BJ (cell line): ENCODE results near the gene BID. TPM values are rescaled to one million over a fixed set of nuclear protein-coding genes. Genes with fewer than 3 reads are reported as not detected.
A peak's percentile ranks its signal among the peaks of the same experiment; 100 is the strongest.

Source experiments
- CTCF ChIA-PET: fragments of 350-600 bp; formaldehyde crosslinking; extraction: SDS; loops from one replicate; lab custom pipeline; 2021; ENCODE audit warnings: antibody characterized with exemption, inconsistent platforms; lab: Yijun Ruan, JAX
- POLR2A ChIA-PET: fragments of 300-600 bp; sonication (Branson Sonifier 250); formaldehyde crosslinking; extraction: SDS; loops from one replicate; lab custom pipeline; 2021; ENCODE audit warnings: antibody characterized with exemption; lab: Charles Lee
- DNase-seq: peaks from one replicate; pipeline ENCODE4 v3.0.0-alpha.2; 2011; ENCODE audit warnings: low read depth
- H3K27me3 ChIP-seq: 2 replicates; pipeline ENCODE4 v1.6.0; 2011; ENCODE audit warnings: low read length; ENCODE audit not compliant: control insufficient read depth, insufficient read depth
- H3K36me3 ChIP-seq: 2 replicates; pipeline ENCODE4 v1.5.1; 2011; ENCODE audit warnings: low read length; ENCODE audit not compliant: control insufficient read depth, insufficient read depth
- H3K4me3 ChIP-seq: 2 replicates; pipeline ENCODE4 v1.5.1; 2011; ENCODE audit warnings: low read depth, mild to moderate bottlenecking, control low read depth, low read length
- polyA plus RNA-seq: library from polyadenylated mRNA; depleted of rRNA; stranded (reverse); fragments of >200 nt; gene quantifications from 2 replicates; pipeline ENCODE4 v1.2.3, GENCODE V29; 2011
- TF ChIP-seq, protein P1 (sequence below): IDR thresholded peaks from 2 replicates; pipeline ENCODE4 v1.5.1; 2011; ENCODE audit warnings: low read depth, mild to moderate bottlenecking, control low read depth, inconsistent platforms, low read length, moderate library complexity; ENCODE audit not compliant: insufficient read depth

BID gene
- polyA plus RNA-seq, 1 experiment = 96.4 TPM

- POLR2A ChIA-PET = no interaction called here
- Histone ChIP-seq H3K4me3 (peak overlapping the region; percentile 72), H3K27me3 (no peaks in the 10 kb centered on the region), H3K36me3 (peaks cover 3% of the 10 kb centered on the region)
- CTCF ChIA-PET = interaction anchor here (0.6 to 5.3 kb wide), 5 partner anchors 12 to 265 kb away, joined by 3 to 28 read pairs (median 11); no protein-coding TSS in a partner anchor
- TF ChIP-seq, protein P1, sequence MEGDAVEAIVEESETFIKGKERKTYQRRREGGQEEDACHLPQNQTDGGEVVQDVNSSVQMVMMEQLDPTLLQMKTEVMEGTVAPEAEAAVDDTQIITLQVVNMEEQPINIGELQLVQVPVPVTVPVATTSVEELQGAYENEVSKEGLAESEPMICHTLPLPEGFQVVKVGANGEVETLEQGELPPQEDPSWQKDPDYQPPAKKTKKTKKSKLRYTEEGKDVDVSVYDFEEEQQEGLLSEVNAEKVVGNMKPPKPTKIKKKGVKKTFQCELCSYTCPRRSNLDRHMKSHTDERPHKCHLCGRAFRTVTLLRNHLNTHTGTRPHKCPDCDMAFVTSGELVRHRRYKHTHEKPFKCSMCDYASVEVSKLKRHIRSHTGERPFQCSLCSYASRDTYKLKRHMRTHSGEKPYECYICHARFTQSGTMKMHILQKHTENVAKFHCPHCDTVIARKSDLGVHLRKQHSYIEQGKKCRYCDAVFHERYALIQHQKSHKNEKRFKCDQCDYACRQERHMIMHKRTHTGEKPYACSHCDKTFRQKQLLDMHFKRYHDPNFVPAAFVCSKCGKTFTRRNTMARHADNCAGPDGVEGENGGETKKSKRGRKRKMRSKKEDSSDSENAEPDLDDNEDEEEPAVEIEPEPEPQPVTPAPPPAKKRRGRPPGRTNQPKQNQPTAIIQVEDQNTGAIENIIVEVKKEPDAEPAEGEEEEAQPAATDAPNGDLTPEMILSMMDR = no peak
- no peak for DNase-seq
Measured at GRCh38 chr22:17773606-17774205, 563 bp downstream of the BID start.

DNA sequence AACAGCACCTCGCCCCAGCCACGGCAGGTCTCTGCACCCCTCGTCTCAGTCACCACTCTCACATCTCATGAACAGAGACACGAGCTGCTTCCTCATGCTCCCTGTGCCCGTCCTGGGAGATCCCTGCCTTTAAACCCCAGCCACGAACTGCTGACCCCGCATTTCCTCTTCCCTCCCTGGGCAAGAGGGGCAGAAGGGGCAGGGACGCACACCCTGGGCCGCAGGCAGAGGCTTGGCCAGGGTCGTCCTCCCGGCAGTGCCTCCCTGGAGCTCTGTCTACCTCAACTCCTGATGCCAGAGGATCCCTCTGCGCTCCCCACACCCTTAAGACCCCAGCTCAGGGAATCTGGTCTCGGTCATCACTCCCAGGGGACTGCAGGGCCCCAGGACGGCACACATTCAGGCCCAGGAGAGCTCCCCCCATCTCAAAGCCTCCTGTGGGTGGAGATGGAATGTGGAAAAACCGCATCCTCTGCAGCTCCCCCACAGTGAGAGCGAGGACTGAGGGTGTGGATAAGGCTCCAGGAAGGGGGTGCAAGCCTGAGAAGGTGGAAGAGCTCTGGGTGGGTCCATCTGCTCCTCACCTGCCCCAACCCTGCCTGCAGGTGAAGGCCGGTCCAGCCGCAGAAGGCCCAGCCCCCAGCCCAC, 1.2 kb downstream of the BID start:
- no peaks in the 10 kb centered on the region for H3K27me3 ChIP-seq
- ChIA-PET CTCF (interaction anchor here (0.6 to 5.3 kb wide), 8 partner anchors 10 to 266 kb away, joined by 3 to 28 read pairs (median 4); no protein-coding TSS in a partner anchor), POLR2A (no interaction called here)
- no peak for DNase-seq
- H3K4me3 ChIP-seq = peak overlapping the region; percentile 72
- peaks cover 3% of the 10 kb centered on the region for H3K36me3 ChIP-seq
- TF ChIP-seq, protein P1 = no peak

- Histone ChIP-seq H3K4me3 (peak overlapping the region; percentile 72; the same call in 1 of the 2 replicates), H3K36me3 (peaks cover 3% of the 10 kb centered on the region), H3K27me3 (no peaks in the 10 kb centered on the region)
- DNase-seq = no peak
- CTCF ChIA-PET = interaction anchor here (0.6 to 5.3 kb wide), 7 partner anchors 9 to 214 kb away, joined by 3 to 28 read pairs (median 4); no protein-coding TSS in a partner anchor
- TF ChIP-seq, protein P1 = no peak
- POLR2A ChIA-PET = interaction anchor here (0.6 kb wide), 1 partner anchor 284 kb away, joined by 3 read pairs; no protein-coding TSS in a partner anchor
Measured at GRCh38 chr22:17772249-17772957, 1.9 kb downstream of the BID start.

DNA sequence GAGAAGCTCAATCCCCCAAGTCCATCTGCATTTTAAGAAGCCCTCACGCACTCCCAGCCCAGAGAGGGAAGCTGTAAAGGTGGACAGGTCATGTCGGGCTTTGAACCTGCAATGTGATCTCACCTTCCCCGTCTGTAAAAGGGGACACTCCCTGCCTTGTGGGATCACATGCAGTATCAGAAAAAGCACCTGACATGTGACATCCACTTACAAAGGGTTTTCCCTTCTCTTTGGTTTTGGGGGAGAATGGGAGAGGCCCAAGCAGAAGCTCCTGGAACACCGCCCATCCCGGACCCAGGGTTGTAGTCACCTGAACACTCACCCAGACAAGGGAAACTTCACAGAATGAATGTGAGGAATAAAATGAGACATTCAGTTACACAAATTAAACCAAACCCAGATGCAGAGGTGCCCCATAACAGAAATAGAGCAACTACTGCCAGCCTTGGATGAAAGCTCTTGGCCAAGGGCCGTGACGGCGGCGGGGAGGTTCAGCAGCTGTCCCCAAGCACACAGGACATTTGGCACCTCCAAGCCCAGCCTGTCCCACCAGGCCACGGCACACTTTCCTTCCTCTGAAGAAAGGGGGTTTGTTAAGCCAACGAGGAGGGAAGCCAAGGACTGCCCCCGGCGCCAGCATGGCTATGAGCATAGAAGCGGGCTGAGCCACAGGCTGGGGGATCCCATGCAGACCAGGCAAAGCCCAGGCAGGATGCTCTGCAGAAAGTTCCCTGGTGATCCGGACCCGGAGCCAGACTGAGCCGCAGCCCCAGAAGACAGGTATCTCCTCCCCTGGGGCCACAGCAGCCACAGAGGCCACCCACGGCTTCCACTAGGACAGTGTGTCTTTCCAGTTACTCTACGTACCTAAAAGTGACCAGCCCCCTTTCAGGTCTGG, 3.8 kb downstream of the BID start:
- TF ChIP-seq, protein P1 = no peak
- no peaks in the 10 kb centered on the region for H3K27me3 ChIP-seq
- POLR2A ChIA-PET = no interaction called here
- peaks cover 3% of the 10 kb centered on the region for H3K36me3 ChIP-seq
- no peak for DNase-seq
- CTCF ChIA-PET = interaction anchor here (1.5 to 5.3 kb wide), 3 partner anchors 22 to 212 kb away, joined by 3 to 28 read pairs (median 11); no protein-coding TSS in a partner anchor
- H3K4me3 ChIP-seq = no peak overlapping the region
